ENCODE results near the gene TRAF2. TPM values are rescaled to one million over a fixed set of nuclear protein-coding genes. Genes with fewer than 3 reads are reported as not detected.

TRAF2 gene
- total and polyA plus RNA-seq, 2 of the 4 experiments (the other 2 are of a cell fraction): 6.6 to 12.0 TPM

GRCh38 chr9:136854842-136855460 is 31.4 kb upstream of the TRAF2 start:
- no peak overlapping the region for H2AFZ ChIP-seq (replicated peaks; ENCODE audit: low read length, poor library complexity)
- no peak for ATAC-seq (ENCODE audit: low read depth)
- 80% methylated on average over 3 of the region's 23 CpGs; no CpG with 5 or more reads in 1 of the 2 experiments for WGBS, 2 experiments (ENCODE audit: extremely low coverage in 2 of 2, insufficient read length in 1 of 2)

More at GRCh38 chr9:136854842-136855460, 31.4 kb upstream of the TRAF2 start:
- Histone ChIP-seq H3K23ac (ENCODE audit: low read depth, low read length) (no peak overlapping the region), H4K8ac (ENCODE audit: low read depth in 2 of 2, low read length in 2 of 2) (no peak overlapping the region), H3K27me3 (ENCODE audit: control insufficient read depth, insufficient read depth, low read length) (no peaks in the 10 kb centered on the region), H3K9me1 (ENCODE audit: insufficient read depth, low read length) (no peaks in the 10 kb centered on the region), H3K4me3 (ENCODE audit: insufficient read depth, low read depth, low read length) (no peak overlapping the region), H3K9me3 (ENCODE audit: control insufficient read depth, insufficient read depth, low read length) (no peaks in the 10 kb centered on the region), H4K5ac (ENCODE audit: low read depth, low read length) (no peak overlapping the region), H3K18ac (ENCODE audit: low read depth, low read length) (no peak overlapping the region), H2AK5ac (ENCODE audit: low read depth, low read length) (no peak overlapping the region), H3K36me3 (ENCODE audit: control insufficient read depth, insufficient read depth, low read length) (peaks cover 15% of the 10 kb centered on the region; the same call in 1 of the 2 replicates), H4K91ac (ENCODE audit: insufficient read depth, low read depth, low read length) (no peak overlapping the region), H2BK120ac (ENCODE audit: low read depth, low read length) (no peak overlapping the region), H3K56ac (ENCODE audit: extremely low read depth, insufficient read depth, low read length) (no peak overlapping the region), H3K4ac (ENCODE audit: low read depth, low read length) (no peak overlapping the region), H2BK5ac (ENCODE audit: low read depth, low read length, poor library complexity, severe bottlenecking) (no peak overlapping the region), H3K79me1 (ENCODE audit: low read depth in 1 of 2, low read length in 2 of 2) (peaks cover 5 to 18% of the 10 kb centered on the region in 2 experiments; a peak in 2 of 4 replicates), H3K27ac (ENCODE audit: insufficient read depth, low read length) (no peak overlapping the region), H3K4me2 (ENCODE audit: low read depth, low read length) (no peak overlapping the region), H2BK20ac (ENCODE audit: low read depth, low read length) (no peak overlapping the region), H3K14ac (replicated peaks; ENCODE audit: low read depth, low read length) (no peak overlapping the region), H4K20me1 (ENCODE audit: insufficient read depth, low read length) (peaks cover 12% of the 10 kb centered on the region), H3K4me1 (ENCODE audit: control insufficient read depth, insufficient read depth, low read length) (peaks cover 14% of the 10 kb centered on the region), H2AK9ac (replicated peaks; ENCODE audit: low read depth, low read length, poor library complexity) (no peak overlapping the region), H3K9ac (ENCODE audit: low read depth, low read length) (no peak overlapping the region), H2BK15ac (ENCODE audit: low read depth, low read length) (no peak overlapping the region)
- dilution Hi-C loops (cut with HindIII; ENCODE audit: low sequenced_read_pairs, unreplicated experiment): no loop called here
- no peak for TF ChIP-seq MXI1 (IDR thresholded peaks at IDR 0.05; ENCODE audit: borderline replicate concordance, low read depth, low read length)
- no peak for TF ChIP-seq ELK1 (IDR thresholded peaks at IDR 0.05; ENCODE audit: borderline replicate concordance, low read depth, low read length)
- TF ChIP-seq FOS (IDR thresholded peaks at IDR 0.05; ENCODE audit: low read depth, low read length): no peak
- no peak for TF ChIP-seq CEBPB (IDR thresholded peaks at IDR 0.05; ENCODE audit: low read depth, low read length)
- no peak for TF ChIP-seq BHLHE40 (IDR thresholded peaks at IDR 0.05; ENCODE audit: low read depth, low read length)
- no peak for TF ChIP-seq NFE2L2 (IDR thresholded peaks at IDR 0.05; ENCODE audit: low read depth, low read length)
- no peak for TF ChIP-seq POLR2A (IDR thresholded peaks at IDR 0.05; ENCODE audit: low read depth, low read length)
- TF ChIP-seq RAD21 (IDR thresholded peaks at IDR 0.05; ENCODE audit: low read length): no peak
- TF ChIP-seq MAZ (IDR thresholded peaks at IDR 0.05; ENCODE audit: borderline replicate concordance, low read depth, low read length): no peak
- TF ChIP-seq RFX5 (IDR thresholded peaks at IDR 0.05; ENCODE audit: low read depth, low read length): no peak
- TF ChIP-seq SMC3 (IDR thresholded peaks at IDR 0.05; ENCODE audit: low read depth, low read length): no peak
- TF ChIP-seq CHD1 (IDR thresholded peaks at IDR 0.05; ENCODE audit: low read depth, low read length): no peak
- no peak for TF ChIP-seq RCOR1 (IDR thresholded peaks at IDR 0.05; ENCODE audit: insufficient replicate concordance, low read length)
- no peak for TF ChIP-seq USF2 (IDR thresholded peaks at IDR 0.05; ENCODE audit: low read depth, low read length)
- TF ChIP-seq MAFK (IDR thresholded peaks at IDR 0.05; ENCODE audit: low read depth, low read length): no peak
- TF ChIP-seq CTCF (conservative IDR thresholded peaks at IDR 0.05; ENCODE audit: low read depth, low read length): no peak
- ChIA-PET POLR2A (ENCODE audit: unreplicated experiment) (no interaction called here), CTCF (no interaction called here)
- in situ Hi-C loops (cut with MboI; ENCODE audit: low sequenced_read_pairs): no loop called here
- BruUV-seq (replicated peaks): no TSS peak
- intact Hi-C loops (cut with micrococcal nuclease): no loop called here
- no peak for DNase-seq
